Measurements from ENCODE around the gene ELOVL6. TPM values are rescaled to one million over a fixed set of nuclear protein-coding genes. Genes with fewer than 3 reads are reported as not detected.

ELOVL6 gene
- total RNA-seq, 1 donor, result 25.0 TPM

- peak; percentile 45 for DNase-seq (ENCODE audit: low read depth)
- TF ChIP-seq CTCF (IDR thresholded peaks at IDR 0.05; ENCODE audit: insufficient read depth, low read depth, low read length), result no peak
- H3K4me3 ChIP-seq (ENCODE audit: low read depth, low read length), result no peak overlapping the region
Measured at GRCh38 chr4:110155654-110156053, 42.8 kb downstream of the ELOVL6 start.

GRCh38 chr4:110154582-110154981 is 43.8 kb downstream of the ELOVL6 start:
- DNase-seq (ENCODE audit: low read depth), result no peak
- no peak for TF ChIP-seq CTCF (IDR thresholded peaks at IDR 0.05; ENCODE audit: insufficient read depth, low read depth, low read length)
- H3K4me3 ChIP-seq (ENCODE audit: low read depth, low read length), result no peak overlapping the region

- no peak overlapping the region for H3K4me3 ChIP-seq (ENCODE audit: low read depth, low read length)
- TF ChIP-seq CTCF (IDR thresholded peaks at IDR 0.05; ENCODE audit: insufficient read depth, low read depth, low read length), result no peak
- no peak for DNase-seq (ENCODE audit: low read depth)
Measured at GRCh38 chr4:110152386-110152785, 46.0 kb downstream of the ELOVL6 start.

GRCh38 chr4:110149089-110149488 is 49.3 kb downstream of the ELOVL6 start:
- DNase-seq (ENCODE audit: low read depth), result no peak
- H3K4me3 ChIP-seq (ENCODE audit: low read depth, low read length), result no peak overlapping the region
- no peak for TF ChIP-seq CTCF (IDR thresholded peaks at IDR 0.05; ENCODE audit: insufficient read depth, low read depth, low read length)

GRCh38 chr4:110142461-110142860 is 56.0 kb downstream of the ELOVL6 start:
- no peak for TF ChIP-seq CTCF (IDR thresholded peaks at IDR 0.05; ENCODE audit: insufficient read depth, low read depth, low read length)
- H3K4me3 ChIP-seq (ENCODE audit: low read depth, low read length), result no peak overlapping the region
- DNase-seq (ENCODE audit: low read depth), result no peak

GRCh38 chr4:110139815-110140214 is 58.6 kb downstream of the ELOVL6 start:
- no peak for DNase-seq (ENCODE audit: low read depth)
- TF ChIP-seq CTCF (IDR thresholded peaks at IDR 0.05; ENCODE audit: insufficient read depth, low read depth, low read length), result no peak

GRCh38 chr4:110139111-110139510 is 59.3 kb downstream of the ELOVL6 start:
- no peak for DNase-seq (ENCODE audit: low read depth)
- TF ChIP-seq CTCF (IDR thresholded peaks at IDR 0.05; ENCODE audit: insufficient read depth, low read depth, low read length), result no peak
- H3K4me3 ChIP-seq (ENCODE audit: low read depth, low read length), result no peak overlapping the region

More at GRCh38 chr4:110139815-110140214, 58.6 kb downstream of the ELOVL6 start:
- no peak overlapping the region for H3K4me3 ChIP-seq (ENCODE audit: low read depth, low read length)
